HepG2 (cell line): ENCODE data around the gene CRYBA2. TPM values are rescaled to one million over a fixed set of nuclear protein-coding genes. Genes with fewer than 3 reads are reported as not detected.

Experiments used
- CCAR2 ChIP-seq: fragments of 200-400 bp; formaldehyde crosslinking; optimal IDR thresholded peaks from 2 replicates; pipeline ENCODE3; 2018; ENCODE audit warnings: low read depth, mild to moderate bottlenecking, low read length, moderate library complexity
- FOXP1 ChIP-seq, 2 experiments: fragments of 450-650 bp in 1 of 2; IDR thresholded peaks; 2 replicates each; pipeline ENCODE4 v1.6.1; 2017 to 2018; ENCODE audit warnings: antibody characterized with exemption in 1 of 2
- HIVEP1 ChIP-seq: sonication (generic); formaldehyde crosslinking; IDR thresholded peaks from 2 replicates; pipeline ENCODE4 v1.4.0; 2020; ENCODE audit warnings: mild to moderate bottlenecking, missing genetic modification reagents
- IRF2 ChIP-seq: IDR thresholded peaks from 2 replicates; pipeline ENCODE4 v1.6.1; 2018; ENCODE audit warnings: missing genetic modification reagents, missing compliant biosample characterization
- MIXL1 ChIP-seq: IDR thresholded peaks from 2 replicates; pipeline ENCODE4 v1.6.1; 2016
- PITX1 ChIP-seq: sonication (generic); formaldehyde crosslinking; IDR thresholded peaks from 2 replicates; pipeline ENCODE4 v1.5.1; 2020; ENCODE audit warnings: mild to moderate bottlenecking, missing genetic modification reagents
- PLRG1 ChIP-seq: fragments of 450-650 bp; conservative IDR thresholded peaks from 2 replicates; pipeline ENCODE4 v1.6.1; 2016
- RARG ChIP-seq: sonication (generic); formaldehyde crosslinking; IDR thresholded peaks from 2 replicates; pipeline ENCODE4 v1.4.0; 2020; ENCODE audit warnings: low read depth, mild to moderate bottlenecking, missing genetic modification reagents
- RBAK ChIP-seq: sonication (generic); formaldehyde crosslinking; IDR thresholded peaks from 2 replicates; pipeline ENCODE4 v1.5.1; 2020; ENCODE audit warnings: mild to moderate bottlenecking, missing genetic modification reagents
- RBM39 ChIP-seq: fragments of 200-400 bp; formaldehyde crosslinking; IDR thresholded peaks from one replicate; pipeline ENCODE4 v1.6.1; 2018; ENCODE audit warnings: antibody characterized with exemption, mild to moderate bottlenecking, low read depth, low read length; ENCODE audit not compliant: poor library complexity, severe bottlenecking
- RCOR2 ChIP-seq: IDR thresholded peaks from 2 replicates; pipeline ENCODE4 v1.6.1; 2016; ENCODE audit warnings: missing biosample characterization, missing genetic modification reagents
- SYNCRIP ChIP-seq: fragments of 200-400 bp; formaldehyde crosslinking; IDR thresholded peaks from 2 replicates; pipeline ENCODE4 v1.6.1; 2018; ENCODE audit warnings: mild to moderate bottlenecking, low read depth, low read length; ENCODE audit not compliant: insufficient read depth
- TCF7 ChIP-seq: sonication (generic); IDR thresholded peaks from 2 replicates; pipeline ENCODE4 v1.6.1; 2016; ENCODE audit warnings: antibody characterized with exemption, low read depth
- TGIF2 ChIP-seq: IDR thresholded peaks from 2 replicates; pipeline ENCODE4 v1.6.1; 2016; ENCODE audit warnings: control low read depth, missing compliant biosample characterization
- ZBTB3 ChIP-seq: sonication (generic); formaldehyde crosslinking; IDR thresholded peaks from 2 replicates; pipeline ENCODE4 v1.4.0; 2020; ENCODE audit warnings: low read depth, mild to moderate bottlenecking, moderate library complexity, missing genetic modification reagents, borderline replicate concordance
- ZBTB8A ChIP-seq: sonication (generic); formaldehyde crosslinking; IDR thresholded peaks from 2 replicates; pipeline ENCODE4 v1.4.0; 2020; ENCODE audit warnings: mild to moderate bottlenecking, low read depth, missing genetic modification reagents, borderline replicate concordance
- ZFP90 ChIP-seq: sonication (generic); formaldehyde crosslinking; IDR thresholded peaks from 2 replicates; pipeline ENCODE4 v1.8.0; 2022; ENCODE audit warnings: missing genetic modification reagents, mild to moderate bottlenecking, inconsistent platforms, borderline replicate concordance
- ZNF10 ChIP-seq: sonication (generic); formaldehyde crosslinking; IDR thresholded peaks from 2 replicates; pipeline ENCODE4 v1.4.0; 2020; ENCODE audit warnings: mild to moderate bottlenecking, low read depth, missing genetic modification reagents, borderline replicate concordance
- ZNF124 ChIP-seq: sonication (generic); formaldehyde crosslinking; IDR thresholded peaks from 2 replicates; pipeline ENCODE4 v1.4.0; 2020; ENCODE audit warnings: missing genetic modification reagents
- ZNF180 ChIP-seq: sonication (generic); formaldehyde crosslinking; IDR thresholded peaks from 2 replicates; pipeline ENCODE4 v1.4.0; 2020; ENCODE audit warnings: low read depth, missing genetic modification reagents, borderline replicate concordance
- ZNF264 ChIP-seq: sonication (generic); formaldehyde crosslinking; IDR thresholded peaks from 2 replicates; pipeline ENCODE4 v1.4.0; 2020; ENCODE audit warnings: missing genetic modification reagents
- ZNF333 ChIP-seq: sonication (generic); formaldehyde crosslinking; IDR thresholded peaks from 2 replicates; pipeline ENCODE4 v1.4.0; 2020; ENCODE audit warnings: mild to moderate bottlenecking, missing genetic modification reagents, borderline replicate concordance
- ZNF468 ChIP-seq: sonication (generic); formaldehyde crosslinking; IDR thresholded peaks from 2 replicates; pipeline ENCODE4 v1.8.0; 2022; ENCODE audit warnings: mild to moderate bottlenecking, moderate library complexity, missing genetic modification reagents
- ZNF510 ChIP-seq: sonication (generic); formaldehyde crosslinking; IDR thresholded peaks from 2 replicates; pipeline ENCODE4 v1.4.0; 2020; ENCODE audit warnings: low read depth, mild to moderate bottlenecking, missing genetic modification reagents
- ZNF512 ChIP-seq: sonication (generic); formaldehyde crosslinking; IDR thresholded peaks from 2 replicates; pipeline ENCODE4 v1.4.0; 2020; ENCODE audit warnings: mild to moderate bottlenecking, missing genetic modification reagents
- ZNF605 ChIP-seq: sonication (generic); formaldehyde crosslinking; IDR thresholded peaks from 2 replicates; pipeline ENCODE4 v1.8.0; 2022; ENCODE audit warnings: mild to moderate bottlenecking, missing genetic modification reagents
- ZSCAN29 ChIP-seq: sonication (generic); formaldehyde crosslinking; conservative IDR thresholded peaks from 2 replicates; pipeline ENCODE4 v1.4.0; 2020; ENCODE audit warnings: mild to moderate bottlenecking, missing genetic modification reagents
- ZZZ3 ChIP-seq: sonication (generic); formaldehyde crosslinking; IDR thresholded peaks from 2 replicates; pipeline ENCODE4 v1.4.0; 2020; ENCODE audit warnings: missing genetic modification reagents, mild to moderate bottlenecking, borderline replicate concordance
- polyA plus RNA-seq, 8 experiments: library from polyadenylated mRNA; depleted of rRNA in 3 of 8; stranded (reverse) in 7 of 8; unstranded in 1 of 8; fragments of >200 nt; fragmentation: Illumina TruSeq in 4 of 8; extraction: Trizol in 4 of 8; gene quantifications; 2 replicates each; pipeline versions ENCODE4 v1.2.1 to v1.2.3, GENCODE V29; 2011 to 2016; ENCODE audit warnings: low read depth in 4 of 8, missing spikeins in 1 of 8, mixed read lengths in 1 of 8; ENCODE audit not compliant: insufficient read depth in 1 of 8
- total RNA-seq, 5 experiments: library from RNA; depleted of rRNA; stranded (reverse); fragments of >200 nt; fragmentation: Illumina TruSeq; extraction: Trizol; gene quantifications; 2 replicates each; pipeline ENCODE4 v1.2.3, GENCODE V29; 2016; ENCODE audit warnings: low read depth in 1 of 5
- TF ChIP-seq, protein P1 (sequence below): sonication (generic); formaldehyde crosslinking; IDR thresholded peaks from 2 replicates; pipeline ENCODE4 v1.8.0; 2022; ENCODE audit warnings: mild to moderate bottlenecking, missing genetic modification reagents, borderline replicate concordance

The CRYBA2 gene
- total and polyA plus RNA-seq, 2 of the 13 experiments (the other 11 are each of a cell fraction or from before 2014, with no cell fraction given) = not detected

DNA sequence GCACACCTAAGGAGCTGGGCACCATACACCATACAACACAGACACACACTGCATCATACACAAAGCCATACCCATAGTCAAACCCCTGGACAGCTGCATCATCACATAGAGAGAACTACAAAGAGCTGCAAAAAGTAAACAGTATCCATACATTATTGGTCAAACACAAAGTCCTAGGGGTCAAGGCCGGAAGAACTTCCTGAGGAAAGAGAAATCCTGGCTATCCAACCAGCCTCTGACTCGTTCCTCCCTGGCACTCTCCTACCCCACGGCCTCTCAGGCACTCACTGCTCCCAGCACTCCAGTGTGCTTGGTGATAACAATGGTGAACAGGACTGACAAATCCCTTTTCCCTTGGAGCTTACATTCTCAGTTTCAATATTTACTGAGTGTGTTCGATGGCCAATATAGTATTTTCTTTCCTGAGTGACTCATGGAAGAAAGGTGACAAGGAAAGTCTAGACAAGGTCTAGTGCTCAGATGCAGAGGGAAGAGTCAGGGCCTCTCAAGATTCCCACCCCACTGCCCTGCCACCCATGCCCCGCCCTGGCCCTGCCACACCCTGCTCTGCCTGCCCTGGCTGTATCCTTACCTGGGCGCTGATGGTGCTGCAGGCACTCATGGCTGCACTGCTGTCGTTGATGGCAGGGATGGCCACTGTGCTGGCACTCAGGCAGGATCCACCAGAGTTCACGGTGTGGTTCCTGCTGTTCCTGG lies 44.7 kb upstream of the CRYBA2 start (continued):
- TF ChIP-seq RCOR2 (CRISPR knock-in tag) (0 out of 2 replicates have a peak, but pooled peaks have one; percentile 27), ZNF10 (CRISPR knock-in tag) (no peak), PLRG1 (no peak), TCF7 (peak; percentile 44; the same call in 1 of the 2 replicates), PITX1 (CRISPR knock-in tag) (no peak), ZBTB8A (CRISPR knock-in tag) (no peak), RBM39 (no peak), ZNF124 (CRISPR knock-in tag) (no peak), CCAR2 (no peak), ZNF512 (CRISPR knock-in tag) (no peak), MIXL1 (CRISPR knock-in tag) (no peak), ZZZ3 (CRISPR knock-in tag) (no peak), RARG (CRISPR knock-in tag) (no peak), ZSCAN29 (CRISPR knock-in tag) (no peak), HIVEP1 (CRISPR knock-in tag) (no peak), ZNF510 (no peak), ZNF605 (CRISPR knock-in tag) (no peak), RBAK (CRISPR knock-in tag) (no peak), ZFP90 (CRISPR knock-in tag) (no peak), ZNF333 (no peak), ZNF180 (CRISPR knock-in tag) (no peak), ZBTB3 (no peak), IRF2 (CRISPR knock-in tag) (no peak), ZNF264 (CRISPR knock-in tag) (no peak), ZNF468 (no peak), FOXP1 (IDR thresholded peaks at IDR 0.05) (no peak), FOXP1 (CRISPR knock-in tag; IDR thresholded peaks at IDR 0.05) (peak; percentile 37; the same call in 1 of the 2 replicates), TGIF2 (CRISPR knock-in tag) (no peak), SYNCRIP (no peak)
- TF ChIP-seq, protein P1, sequence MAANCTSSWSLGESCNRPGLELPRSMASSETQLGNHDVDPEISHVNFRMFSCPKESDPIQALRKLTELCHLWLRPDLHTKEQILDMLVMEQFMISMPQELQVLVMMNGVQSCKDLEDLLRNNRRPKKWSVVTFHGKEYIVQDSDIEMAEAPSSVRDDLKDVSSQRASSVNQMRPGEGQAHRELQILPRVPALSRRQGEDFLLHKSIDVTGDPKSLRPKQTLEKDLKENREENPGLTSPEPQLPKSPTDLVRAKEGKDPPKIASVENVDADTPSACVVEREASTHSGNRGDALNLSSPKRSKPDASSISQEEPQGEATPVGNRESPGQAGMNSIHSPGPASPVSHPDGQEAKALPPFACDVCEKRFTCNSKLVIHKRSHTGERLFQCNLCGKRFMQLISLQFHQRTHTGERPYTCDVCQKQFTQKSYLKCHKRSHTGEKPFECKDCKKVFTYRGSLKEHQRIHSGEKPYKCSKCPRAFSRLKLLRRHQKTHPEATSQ = no peak
